DOHH2 (cell line): Measurements from ENCODE around the gene TMEM119.

Source experiments
- CTCF ChIP-seq: fragments of 200-600 bp; sonication (generic); IDR thresholded peaks from one replicate; pipeline ENCODE4 v1.5.1; 2014; ENCODE audit warnings: antibody characterized with exemption, mild to moderate bottlenecking, low read depth, low read length; ENCODE audit not compliant: poor library complexity, severe bottlenecking
- EZH2phosphoT487 ChIP-seq: fragments of 200-600 bp; sonication (generic); IDR thresholded peaks from 2 replicates; pipeline ENCODE4 v1.6.1; 2017; ENCODE audit warnings: borderline replicate concordance, mild to moderate bottlenecking, antibody characterized with exemption, low read length, moderate library complexity, mixed read lengths

GRCh38 chr12:108613548-108613947 lies 15.7 kb upstream of the TMEM119 start:
- TF ChIP-seq CTCF (no peak), EZH2phosphoT487 (no peak)
